K562 (cell line): Measurements from ENCODE around the gene ALS2. TPM values are rescaled to one million over a fixed set of nuclear protein-coding genes. Genes with fewer than 3 reads are reported as not detected.

Experiments
- ATAC-seq: fragments of 200-7000 bp; cut with Tn5 transposase; 3 replicates; pipeline ENCODE4 v1.9.1; 2020; ENCODE audit warnings: moderate library complexity
- BruUV-seq: library from RNA; stranded (reverse); fragments of 400-500 nt; replicated peaks from 2 replicates; lab custom pipeline; 2021; lab: Mats Ljungman, UMichigan
- CTCF ChIA-PET: fragments of 300-600 bp; formaldehyde crosslinking; extraction: SDS; loops from one replicate; lab custom pipeline; 2021; ENCODE audit warnings: low intra/inter-chr PET ratio; lab: Yijun Ruan, JAX
- POLR2A ChIA-PET: fragments of 300-600, 350-650 bp; sonication (Branson Sonifier 250); formaldehyde crosslinking; extraction: SDS; loops from one replicate; lab custom pipeline; 2021; ENCODE audit warnings: antibody characterized with exemption, inconsistent platforms; lab: Yijun Ruan, JAX
- DNase-seq, 4 experiments: peaks; one replicate each; pipeline versions ENCODE4 v3.0.0 to v3.0.0-alpha.2; 2011 to 2018; ENCODE audit warnings: low spot score in 3 of 4, mixed read lengths in 3 of 4; ENCODE audit errors: extremely low read depth in 1 of 4
- FAIRE-seq: peaks from 2 replicates; lab custom pipeline; 2011; peaks lifted over from hg19 to GRCh38; lab: Jason Lieb, UNC
- H2AFZ ChIP-seq: 2 replicates; pipeline ENCODE4 v1.6.0; 2011; ENCODE audit warnings: low read depth, low read length, control low read depth, inconsistent platforms
- H3K27ac ChIP-seq: fragments of 200-600 bp; 3 replicates; pipeline ENCODE4 v1.8.0; 2011; ENCODE audit warnings: low read depth, mild to moderate bottlenecking, control low read depth, inconsistent platforms, low read length, moderate library complexity, mixed read lengths; ENCODE audit errors: extremely low read depth
- H3K27me3 ChIP-seq, 2 experiments: fragments of 300-600 bp in 1 of 2; 2 replicates in 1 of 2; 3 replicates in 1 of 2; pipeline versions ENCODE4 v1.6.0 to v1.8.0; 2011; ENCODE audit warnings: inconsistent platforms in 2 of 2, low read length in 2 of 2, mild to moderate bottlenecking in 1 of 2, mixed read lengths in 1 of 2, moderate library complexity in 1 of 2; ENCODE audit not compliant: control insufficient read depth in 2 of 2, insufficient read depth in 2 of 2
- H3K36me3 ChIP-seq: fragments of 300-600 bp; 3 replicates; pipeline ENCODE4 v1.8.0; 2011; ENCODE audit warnings: mild to moderate bottlenecking, low read length, inconsistent platforms; ENCODE audit not compliant: control insufficient read depth, insufficient read depth
- H3K4me1 ChIP-seq, 2 experiments: fragments of 200-600 bp in 1 of 2; replicated peaks in 1 of 2; 2 replicates in 1 of 2; 3 replicates in 1 of 2; pipeline versions ENCODE4 v1.5.1 to v1.8.0; 2011; ENCODE audit warnings: inconsistent platforms in 2 of 2, low read length in 2 of 2, mild to moderate bottlenecking in 1 of 2, mixed read lengths in 1 of 2, moderate library complexity in 1 of 2; ENCODE audit not compliant: control insufficient read depth in 2 of 2, insufficient read depth in 2 of 2
- H3K4me2 ChIP-seq: 2 replicates; pipeline ENCODE4 v1.6.1; 2011; ENCODE audit warnings: low read length, control low read depth, inconsistent platforms, mixed read lengths; ENCODE audit not compliant: insufficient read depth
- H3K4me3 ChIP-seq: fragments of 200-600 bp; sonication (generic), shearing (Covaris generic); 2 replicates; pipeline ENCODE4 v1.5.1; 2016; ENCODE audit warnings: control low read depth, inconsistent platforms
- H3K79me2 ChIP-seq: fragments of 200-600 bp; 3 replicates; pipeline ENCODE4 v1.8.0; 2011; ENCODE audit warnings: low read length, inconsistent platforms; ENCODE audit not compliant: control insufficient read depth, insufficient read depth
- H3K9ac ChIP-seq, 2 experiments: 2 replicates each; pipeline versions ENCODE4 v1.6.0 to v1.6.1; 2011; ENCODE audit warnings: low read depth in 2 of 2, low read length in 2 of 2, control low read depth in 1 of 2, inconsistent platforms in 1 of 2, mild to moderate bottlenecking in 1 of 2, mixed read lengths in 1 of 2; ENCODE audit not compliant: insufficient read depth in 1 of 2
- H3K9me1 ChIP-seq: one replicate; pipeline ENCODE4 v1.6.0; 2011; ENCODE audit warnings: inconsistent platforms, mild to moderate bottlenecking, low read length, moderate library complexity; ENCODE audit not compliant: control insufficient read depth, insufficient read depth
- H3K9me3 ChIP-seq: replicated peaks from 2 replicates; pipeline ENCODE4 v1.5.1; 2011; ENCODE audit warnings: low read depth, low read length, inconsistent platforms; ENCODE audit not compliant: control insufficient read depth, insufficient read depth
- H4K20me1 ChIP-seq: replicated peaks from 2 replicates; pipeline ENCODE4 v1.6.1; 2011; ENCODE audit warnings: low read length, inconsistent platforms, mixed read lengths; ENCODE audit not compliant: control insufficient read depth, insufficient read depth
- CBFB ChIP-seq: sonication (generic); formaldehyde crosslinking; IDR thresholded peaks from 2 replicates; pipeline ENCODE4 v1.4.0; 2020; ENCODE audit warnings: mild to moderate bottlenecking, missing genetic modification reagents
- FOXK2 ChIP-seq, 2 experiments: fragments of 450-650 bp; IDR thresholded peaks in 1 of 2; conservative IDR thresholded peaks in 1 of 2; 2 replicates each; pipeline ENCODE4 v1.6.1; 2016; ENCODE audit warnings: low read depth in 2 of 2, mild to moderate bottlenecking in 1 of 2
- HDAC3 ChIP-seq: fragments of 450-650 bp; IDR thresholded peaks from 2 replicates; pipeline ENCODE4 v1.6.1; 2018; ENCODE audit warnings: borderline replicate concordance, mild to moderate bottlenecking, moderate library complexity; ENCODE audit not compliant: partially characterized antibody
- JUNB ChIP-seq: fragments of 450-650 bp; formaldehyde crosslinking; conservative IDR thresholded peaks from 2 replicates; pipeline ENCODE4 v1.4.0; 2020; ENCODE audit warnings: mild to moderate bottlenecking
- POLR2A ChIP-seq: fragments of 450-650 bp; conservative IDR thresholded peaks from 2 replicates; pipeline ENCODE4 v1.6.1; 2016
- RB1 ChIP-seq: fragments of 450-650 bp; IDR thresholded peaks from 2 replicates; pipeline ENCODE4 v1.6.1; 2017; ENCODE audit warnings: low read depth, mild to moderate bottlenecking
- RBM22 ChIP-seq: fragments of 200-400 bp; formaldehyde crosslinking; IDR thresholded peaks from 2 replicates; pipeline ENCODE4 v1.6.1; 2018; ENCODE audit warnings: low read length, low read depth; ENCODE audit not compliant: poor library complexity, severe bottlenecking
- SIN3B ChIP-seq: fragments of 450-650 bp; IDR thresholded peaks from 2 replicates; pipeline ENCODE4 v1.6.1; 2017; ENCODE audit warnings: low read depth, mild to moderate bottlenecking, moderate library complexity
- SIX5 ChIP-seq, 2 experiments: IDR thresholded peaks; 2 replicates each; pipeline ENCODE4 v1.6.1; 2011; ENCODE audit warnings: low read length in 2 of 2, borderline replicate concordance in 1 of 2, low read depth in 1 of 2, mild to moderate bottlenecking in 1 of 2, moderate library complexity in 1 of 2; ENCODE audit not compliant: insufficient read depth in 1 of 2
- TRIM25 ChIP-seq: fragments of 450-650 bp; IDR thresholded peaks from 2 replicates; pipeline ENCODE4 v1.7.0; 2016; ENCODE audit warnings: borderline replicate concordance
- ZC3H4 ChIP-seq: sonication (generic); formaldehyde crosslinking; IDR thresholded peaks from 2 replicates; pipeline ENCODE4 v1.9.0; 2021; ENCODE audit warnings: missing genetic modification reagents, borderline replicate concordance
- ZNF512 ChIP-seq: IDR thresholded peaks from 2 replicates; pipeline ENCODE4 v1.6.1; 2016; ENCODE audit warnings: missing genetic modification characterization, missing compliant biosample characterization
- WGBS: fragments of 100-300 bp; shearing (Covaris generic); methylation state at CpG from one replicate; pipeline ENCODE4 v1.1.6; 2016; ENCODE audit warnings: low coverage, mixed read lengths; ENCODE audit not compliant: insufficient coverage; ENCODE audit errors: missing lambda C conversion rate; 5-methylcytosine and 5-hydroxymethylcytosine counted together
- in situ Hi-C: fragments of 300-500 bp; cut with MboI; formaldehyde crosslinking; loops from 4 replicates; pipeline ENCODE4 v1.15.0; 2018; ENCODE audit warnings: inconsistent platforms, mixed read lengths
- intact Hi-C: fragments of 100-400 bp; cut with micrococcal nuclease; formaldehyde crosslinking; loops from 2 replicates; pipeline ENCODE4 v1.14.2; 2022
- polyA plus RNA-seq, 8 experiments: library from polyadenylated mRNA; depleted of rRNA in 4 of 8; stranded (reverse) in 5 of 8; unstranded in 3 of 8; fragments of >200 nt; fragmentation: Nextera tagmentation in 2 of 8; fragmentation: Illumina TruSeq in 1 of 8; extraction: Ambion mirVana in 2 of 8; extraction: Trizol in 1 of 8; gene quantifications; 2 replicates each; pipeline versions ENCODE4 v1.2.1 to v1.2.3, GENCODE V29; 2011 to 2014; ENCODE audit warnings: inconsistent platforms in 1 of 8, missing spikeins in 1 of 8
- total RNA-seq, 7 experiments: library from RNA; depleted of rRNA in 6 of 7; stranded (reverse); fragments of >200 nt in 6 of 7; fragmentation: Illumina TruSeq in 2 of 7; extraction: Trizol in 2 of 7; gene quantifications; 2 replicates each; pipeline versions ENCODE4 v1.2.1 to v1.2.3, GENCODE V29; 2011 to 2021; ENCODE audit warnings: low replicate concordance in 1 of 7

The ALS2 gene
- total and polyA plus RNA-seq, 9 of the 15 experiments (the other 6 are each of a cell fraction or from before 2014, with no cell fraction given), result 5.2 to 17.7 (median 11.6) TPM

GRCh38 chr2:201813996-201814760, 33.4 kb upstream of the ALS2 start:
- ATAC-seq (no peak), DNase-seq (no peak), FAIRE-seq (no peak)
- POLR2A ChIA-PET, result interaction anchor here (0.6 to 0.7 kb wide), 3 partner anchors 45 to 604 kb away, joined by 3 read pairs; no protein-coding TSS in a partner anchor
- CTCF ChIA-PET, result no interaction called here
- H2AFZ ChIP-seq, result no peak overlapping the region
- no peaks in the 10 kb centered on the region for H4K20me1 ChIP-seq
- H3K27ac ChIP-seq, result no peak overlapping the region
- no peaks in the 10 kb centered on the region for H3K9me1 ChIP-seq
- H3K4me2 ChIP-seq, result no peak overlapping the region
- no TSS peak for BruUV-seq
- no peaks in the 10 kb centered on the region for H3K9me3 ChIP-seq
- no peaks in the 10 kb centered on the region for H3K36me3 ChIP-seq
- TF ChIP-seq SIN3B, result no peak
- TF ChIP-seq ZC3H4 (CRISPR knock-in tag), result no peak
- TF ChIP-seq TRIM25, result no peak
- TF ChIP-seq JUNB (CRISPR knock-in tag), result no peak
- no peak for TF ChIP-seq RBM22
- no peak for TF ChIP-seq POLR2A
- no peak for TF ChIP-seq RB1
- TF ChIP-seq HDAC3, result no peak
- no peak for TF ChIP-seq SIX5 (IDR thresholded peaks at IDR 0.05; ENCODE audit: borderline replicate concordance in 1 of 2, insufficient read depth in 1 of 2, low read depth in 1 of 2, low read length in 2 of 2)
- no peak for TF ChIP-seq ZNF512 (tag)
- TF ChIP-seq FOXK2 (conservative IDR thresholded peaks at IDR 0.05 in 1 of 2, IDR thresholded peaks at IDR 0.05 in 1 of 2; ENCODE audit: low read depth in 2 of 2), result no peak
- no peak for TF ChIP-seq CBFB
- no peak overlapping the region for H3K4me3 ChIP-seq
- H3K4me1 ChIP-seq, result no peaks in the 10 kb centered on the region
- H3K79me2 ChIP-seq, result no peaks in the 10 kb centered on the region
- H3K9ac ChIP-seq, result no peak overlapping the region
- intact Hi-C loops (no loop called here), in situ Hi-C loops (no loop called here)
- peaks cover 0 to 7% of the 10 kb centered on the region in 2 experiments; a peak in 1 of 5 replicates for H3K27me3 ChIP-seq
- 5% methylated on average over 9 of the region's 9 CpGs for WGBS
